Kidney glomerular epithelial cell (primary cell): ENCODE measurements around the gene KLF16.
"Not testable (repeated sequence)": the region's sequence is repeated elsewhere in the genome, so short reads cannot be mapped to it uniquely, and the experiment has no call there.

ENCODE experiments used
- DNase-seq: peaks from one replicate; lab custom pipeline; 2025; lab: John Stamatoyannopoulos, UW

Gene KLF16

DNA sequence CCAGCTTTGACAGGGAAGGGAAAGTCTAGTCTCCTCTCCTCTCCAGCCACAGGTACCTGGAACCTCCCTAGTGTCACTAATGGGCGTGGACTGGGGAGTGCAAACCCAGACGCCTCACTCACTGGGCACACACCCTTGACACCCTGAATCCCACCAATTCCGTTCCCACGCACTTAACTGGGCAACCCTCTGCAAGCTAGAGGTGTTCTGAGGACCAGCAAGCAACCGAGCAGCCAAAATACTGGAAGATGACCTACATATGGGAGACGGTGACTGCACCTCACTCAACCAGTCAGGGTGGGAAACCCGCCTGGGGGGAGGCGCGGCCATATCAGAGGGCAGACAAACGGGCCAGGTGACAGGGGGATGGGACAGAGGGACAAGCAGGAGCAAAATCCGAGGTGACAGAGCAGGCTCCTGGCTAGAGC, 20.9 kb upstream of the KLF16 start:
- no peak for DNase-seq

DNA sequence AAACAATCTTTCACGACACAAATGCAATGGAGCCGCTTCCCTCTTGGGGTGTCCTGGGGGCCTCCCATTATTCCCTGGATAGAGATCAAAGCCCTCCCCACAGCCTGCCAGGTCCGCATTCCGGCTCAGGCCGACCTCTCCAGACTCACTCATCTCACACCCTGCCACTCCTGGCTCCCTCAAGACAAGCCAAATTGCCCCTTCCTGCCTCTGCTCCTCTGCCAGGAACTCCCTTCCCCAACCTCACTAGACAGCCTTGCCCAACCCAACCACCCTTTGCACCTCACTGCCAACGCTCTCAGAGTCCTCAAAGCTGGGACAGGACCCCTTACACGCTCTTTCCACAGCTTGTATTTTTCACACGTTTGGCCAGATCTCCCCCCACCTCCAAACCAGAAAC, 20.4 kb upstream of the KLF16 start:
- no peak for DNase-seq

DNA sequence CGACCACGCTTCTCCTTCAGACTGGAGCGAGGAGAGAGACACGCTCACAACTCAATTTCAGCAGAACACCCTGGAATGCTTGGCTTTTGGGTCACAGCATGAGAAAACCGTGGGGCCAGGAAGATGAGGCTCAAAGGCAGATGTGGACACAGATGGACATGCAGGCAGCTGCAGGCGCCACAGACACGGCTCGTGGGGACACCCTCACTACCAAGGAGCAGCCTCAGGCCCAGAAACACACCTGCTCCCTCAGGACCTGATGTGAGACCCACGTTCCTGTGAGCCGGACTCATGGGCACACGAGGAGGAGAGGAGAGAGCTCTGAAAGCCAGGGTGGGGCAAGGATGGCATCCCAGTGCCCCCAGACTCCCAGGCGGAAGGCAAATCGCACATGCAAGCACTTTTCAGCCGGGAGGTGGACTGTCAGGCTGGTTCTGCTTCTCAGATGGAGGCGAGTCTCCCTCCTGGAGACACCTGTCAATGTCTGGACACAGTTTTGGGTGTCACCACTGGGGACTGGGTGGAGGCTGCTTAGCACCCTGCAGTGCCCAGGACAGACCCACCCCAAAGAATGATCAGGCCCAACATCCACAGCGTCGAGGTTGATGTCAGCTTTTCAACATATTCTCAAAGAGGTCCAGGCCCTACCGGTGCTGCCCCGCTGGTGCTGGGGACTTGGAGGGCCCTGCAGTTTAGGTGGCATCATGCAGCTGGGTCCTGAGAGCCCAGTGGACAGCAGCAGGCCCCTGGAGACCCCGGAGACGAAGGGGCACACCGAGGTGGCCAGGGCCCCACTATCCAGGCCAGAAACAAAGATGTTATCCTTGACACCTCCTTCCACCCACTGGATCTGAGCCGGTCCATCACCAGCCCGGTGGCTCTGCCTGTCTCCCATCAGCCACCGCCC, 19.7 kb upstream of the KLF16 start:
- no peak for DNase-seq

DNA sequence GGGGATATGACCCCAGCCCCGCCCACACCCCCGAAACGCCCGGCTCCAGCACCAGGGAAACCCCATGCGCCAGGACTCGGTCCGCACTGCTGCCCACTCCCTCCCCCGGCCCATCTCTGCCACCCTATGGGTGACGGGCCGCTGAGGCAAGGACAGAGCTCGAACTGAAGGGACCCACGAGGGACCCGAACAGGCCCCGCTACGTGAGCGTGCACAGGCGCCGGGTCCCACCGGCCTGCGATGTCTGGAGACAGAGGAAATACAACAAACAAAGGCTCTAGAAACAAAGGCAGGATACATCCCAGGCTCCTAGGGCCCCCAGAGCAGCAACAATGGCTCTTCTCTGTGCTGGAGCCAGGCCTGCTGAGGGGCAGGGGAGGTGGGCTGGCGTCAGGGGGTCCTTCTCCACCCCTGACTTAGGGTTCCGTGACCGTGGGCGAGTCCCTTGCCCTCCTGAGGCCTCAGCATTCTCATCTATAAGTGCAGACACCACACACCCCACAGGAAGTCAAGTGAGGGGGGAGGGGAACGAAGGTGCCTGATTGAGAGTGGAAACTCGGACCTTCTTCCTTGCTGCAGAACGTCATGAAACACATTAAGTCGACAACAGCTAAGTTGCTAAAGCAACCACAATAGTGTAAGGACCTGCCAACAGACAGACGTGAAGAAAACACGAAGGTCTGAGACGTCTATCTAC, 18.9 kb upstream of the KLF16 start:
- no peak for DNase-seq

DNA sequence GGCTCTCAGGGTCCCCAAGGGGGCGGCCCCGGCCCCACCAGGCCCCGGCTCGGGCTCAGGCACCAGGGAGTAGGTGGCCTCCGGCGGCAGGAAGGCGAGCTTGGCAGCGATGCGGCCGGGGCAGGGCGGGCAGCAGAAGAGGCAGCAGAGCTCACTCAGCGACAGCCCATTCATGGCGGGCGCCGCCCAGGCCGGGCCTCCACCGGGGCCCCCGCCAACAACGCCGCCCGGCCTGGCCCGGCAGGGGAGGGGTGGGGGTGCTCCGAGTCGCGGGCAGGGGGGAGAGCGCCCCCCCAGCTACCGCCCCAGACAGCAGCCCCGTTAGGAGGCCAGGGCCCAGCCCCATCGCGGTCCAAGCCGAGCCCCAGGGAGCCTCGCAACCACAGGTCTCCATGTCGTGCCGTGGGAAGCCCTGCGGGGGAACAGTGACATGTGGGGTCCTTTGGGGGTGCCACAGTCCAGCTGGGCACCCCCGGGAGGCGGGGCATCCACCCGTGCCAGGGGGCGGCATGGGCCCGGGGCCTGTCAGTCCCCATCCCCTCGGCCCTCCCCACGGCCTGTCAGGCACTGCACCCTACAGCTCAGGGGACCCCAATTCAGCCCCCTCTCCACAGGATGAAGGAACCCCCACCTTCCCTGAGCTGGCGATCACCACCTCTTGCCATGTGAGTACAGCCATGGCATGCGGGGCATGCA, 18.2 kb upstream of the KLF16 start:
- not testable (repeated sequence) for DNase-seq

DNA sequence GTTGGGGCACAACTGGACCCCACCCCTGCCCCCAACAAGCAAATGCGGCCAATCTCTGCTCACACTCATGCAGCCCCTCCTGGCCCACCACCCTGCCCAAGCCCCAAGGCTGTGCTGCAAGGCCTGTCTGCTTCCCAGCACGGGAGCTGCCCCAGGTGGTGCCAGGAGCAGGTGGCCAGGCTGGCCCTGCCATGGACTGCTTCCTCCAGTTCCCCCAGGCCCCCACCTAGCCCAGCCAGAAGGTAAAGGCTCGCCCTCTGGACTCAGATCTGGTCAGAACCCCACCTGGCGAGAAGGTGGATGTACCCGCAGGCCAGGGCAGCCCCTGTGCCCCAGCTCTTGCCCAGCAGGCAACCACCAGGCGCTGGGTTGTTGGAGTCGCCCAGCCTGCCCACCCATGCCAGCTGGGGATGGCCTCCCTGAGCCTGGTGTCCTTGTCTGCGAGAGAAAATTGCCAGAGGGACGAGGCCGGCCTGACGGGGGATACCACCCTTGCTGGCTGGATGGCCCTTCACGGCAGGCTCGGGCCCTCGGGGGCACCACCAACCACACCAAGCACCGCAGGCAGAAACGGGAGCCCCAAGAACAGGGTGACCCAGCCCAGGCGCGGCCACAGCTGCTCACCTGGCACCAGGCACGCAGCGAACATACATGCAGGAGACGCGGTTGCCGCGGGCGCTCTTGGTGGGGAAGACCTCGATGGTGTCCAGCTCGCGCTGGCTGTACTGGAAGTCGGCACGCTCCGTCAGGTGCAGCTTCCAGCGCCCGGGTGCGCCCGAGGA, 17.4 kb upstream of the KLF16 start:
- DNase-seq = no peak

DNA sequence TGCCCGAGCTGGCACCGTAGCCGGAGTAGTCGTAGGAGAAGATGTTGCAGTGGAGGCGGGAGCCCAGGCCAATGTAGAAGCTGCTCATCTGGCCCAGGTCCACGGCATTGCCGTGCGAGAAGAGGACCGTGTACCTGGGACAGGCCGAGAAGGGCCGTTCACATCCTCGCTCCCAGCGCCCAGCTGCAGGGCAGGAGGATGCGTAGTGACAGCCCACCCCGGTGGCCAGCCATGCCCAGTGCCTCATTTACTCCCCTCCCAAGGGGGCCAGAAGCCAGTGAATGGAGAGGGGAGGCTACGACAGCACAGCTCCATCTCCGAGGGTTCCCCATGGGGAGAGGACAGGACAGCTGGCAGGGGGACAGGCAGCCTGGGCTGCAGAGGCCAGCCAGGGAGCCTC, 16.6 kb upstream of the KLF16 start:
- DNase-seq = not testable (repeated sequence)

DNA sequence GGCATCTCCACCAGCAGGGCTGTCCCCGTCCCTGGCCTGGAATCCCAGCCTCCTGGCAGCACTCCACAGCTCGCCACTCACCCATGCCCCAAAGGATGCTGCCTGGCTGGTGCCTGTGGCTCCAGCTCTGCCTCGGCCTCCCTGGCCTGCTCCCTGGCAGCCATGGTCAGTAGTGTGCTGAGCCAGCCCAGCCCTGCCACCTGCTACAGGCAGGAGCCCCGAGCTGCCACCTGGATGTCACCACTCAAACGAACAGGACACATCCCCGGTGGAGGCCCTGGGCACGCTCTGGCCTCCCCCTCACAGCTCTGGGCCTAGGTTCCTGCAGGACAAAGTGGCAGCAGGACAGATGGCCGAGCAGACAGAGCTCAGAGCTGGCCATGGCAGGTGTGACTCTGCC, 15.2 kb upstream of the KLF16 start:
- DNase-seq = not testable (repeated sequence)

DNA sequence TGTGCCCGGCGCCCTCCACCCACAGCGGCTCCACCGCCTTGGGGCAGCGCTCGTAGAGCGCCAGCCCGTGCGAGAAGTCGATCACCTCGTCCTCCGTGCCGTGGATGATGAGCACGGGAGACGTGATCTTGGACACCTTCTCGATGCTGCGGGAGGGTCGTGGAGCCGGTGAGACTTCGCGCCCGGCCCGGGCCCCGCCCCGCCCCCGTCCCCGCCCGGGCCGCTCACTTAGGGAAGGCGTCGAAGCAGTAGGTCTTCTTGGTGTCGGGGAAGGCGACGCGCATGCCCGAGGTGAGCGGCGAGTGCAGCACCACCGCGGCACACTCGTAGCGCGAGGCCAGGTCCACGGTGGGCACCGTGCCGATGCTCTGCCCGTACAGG, 13.9 kb upstream of the KLF16 start:
- DNase-seq = not testable (repeated sequence)

DNA sequence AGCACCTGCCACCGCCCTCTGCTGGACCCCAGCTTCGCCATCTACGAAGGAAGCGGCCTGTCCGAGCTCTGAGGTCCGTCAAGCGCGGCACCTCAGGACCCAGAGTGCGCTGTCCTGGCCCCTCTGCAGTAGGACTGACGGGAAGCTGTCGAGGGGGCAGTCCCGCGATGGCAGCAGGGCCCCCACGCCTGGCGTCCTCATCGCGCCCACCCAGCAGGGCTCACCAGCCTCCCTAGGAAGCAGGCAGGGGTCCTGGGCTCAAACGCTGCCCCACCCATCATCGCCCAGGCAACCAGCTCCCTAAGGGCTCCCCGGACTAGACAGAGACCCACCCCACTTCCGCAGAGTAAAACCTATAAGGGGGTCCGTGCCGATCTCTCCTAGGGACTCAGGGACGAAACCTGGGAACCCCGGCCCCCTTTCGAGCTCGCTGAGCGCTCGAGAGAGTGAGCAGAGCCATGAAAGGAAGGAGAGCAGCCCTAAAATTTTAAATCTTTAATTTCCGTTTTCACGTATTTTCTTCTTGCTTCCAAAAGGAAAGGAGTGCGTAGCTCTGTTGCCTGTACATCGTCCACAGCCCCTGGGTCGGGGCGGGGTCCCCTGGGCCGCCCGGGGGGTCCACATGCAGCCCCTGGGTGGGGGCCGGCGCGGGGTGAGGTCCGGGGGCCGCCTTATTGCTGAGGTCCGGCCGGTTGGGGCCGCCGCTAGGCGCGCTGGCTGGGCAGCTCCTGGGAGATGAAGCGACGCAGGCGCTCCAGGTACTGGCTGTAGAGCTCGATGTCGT, 13.3 kb upstream of the KLF16 start:
- DNase-seq = not testable (repeated sequence)

DNA sequence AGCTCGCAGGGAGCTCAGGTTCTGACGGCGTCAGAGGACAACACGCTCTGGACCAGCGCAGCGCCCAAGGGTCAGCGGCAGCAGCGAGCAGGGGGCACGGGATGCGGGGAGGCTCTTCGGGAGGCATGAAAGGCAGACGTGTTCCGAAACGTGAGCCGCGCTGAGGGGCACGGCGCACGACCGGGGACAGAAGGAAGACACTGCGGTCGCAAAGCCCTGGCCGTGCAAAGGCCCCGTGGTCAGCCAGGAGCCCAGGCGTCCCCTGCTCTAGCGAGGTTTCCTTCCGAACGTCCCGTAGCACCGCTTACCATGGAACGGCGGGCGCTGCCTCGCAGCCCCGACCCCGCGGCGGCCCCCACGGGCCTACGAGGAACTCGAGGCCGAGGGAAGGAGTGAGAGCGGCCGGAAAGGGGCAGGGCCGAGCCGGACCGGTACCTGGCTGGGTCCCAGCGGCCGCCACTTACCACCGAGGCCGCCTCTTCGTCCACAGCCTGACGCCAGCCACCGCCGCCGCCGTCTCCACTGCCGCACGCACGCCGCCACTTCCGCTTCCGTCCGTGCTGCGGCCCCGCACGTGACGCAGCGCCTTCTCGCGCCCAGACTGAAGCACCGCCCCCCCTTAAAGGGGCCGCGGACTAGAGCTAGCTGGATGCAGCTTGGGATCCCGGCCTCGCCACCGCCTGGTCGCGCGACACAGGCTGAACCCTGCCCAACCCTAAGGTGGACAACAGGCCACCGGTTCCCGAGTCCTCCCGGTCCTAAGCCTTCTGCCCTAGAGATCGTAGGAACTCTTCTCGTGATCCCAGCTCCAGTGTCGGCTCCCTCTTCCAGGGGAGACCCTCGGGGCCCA, 12.5 kb upstream of the KLF16 start:
- DNase-seq = peak; percentile 75

DNA sequence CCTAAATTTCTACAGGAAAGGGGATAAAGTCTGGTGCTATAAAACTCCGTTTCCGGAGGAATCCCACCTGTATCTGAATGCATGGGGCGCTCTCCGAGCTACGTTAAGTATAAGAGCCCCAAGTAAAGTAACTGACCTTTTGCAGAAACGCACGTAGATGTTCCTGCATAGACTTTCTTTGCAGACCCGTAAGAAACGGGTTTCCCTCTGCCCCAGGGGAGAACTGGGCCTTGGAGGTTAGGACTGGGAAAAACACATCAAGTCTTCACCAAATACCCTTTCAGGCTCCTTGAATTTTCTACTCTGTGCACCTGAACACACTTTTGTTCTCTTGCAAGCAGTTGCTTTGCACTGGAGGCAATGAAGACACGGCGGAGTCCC, 11.9 kb upstream of the KLF16 start:
- DNase-seq = not testable (repeated sequence)

DNA sequence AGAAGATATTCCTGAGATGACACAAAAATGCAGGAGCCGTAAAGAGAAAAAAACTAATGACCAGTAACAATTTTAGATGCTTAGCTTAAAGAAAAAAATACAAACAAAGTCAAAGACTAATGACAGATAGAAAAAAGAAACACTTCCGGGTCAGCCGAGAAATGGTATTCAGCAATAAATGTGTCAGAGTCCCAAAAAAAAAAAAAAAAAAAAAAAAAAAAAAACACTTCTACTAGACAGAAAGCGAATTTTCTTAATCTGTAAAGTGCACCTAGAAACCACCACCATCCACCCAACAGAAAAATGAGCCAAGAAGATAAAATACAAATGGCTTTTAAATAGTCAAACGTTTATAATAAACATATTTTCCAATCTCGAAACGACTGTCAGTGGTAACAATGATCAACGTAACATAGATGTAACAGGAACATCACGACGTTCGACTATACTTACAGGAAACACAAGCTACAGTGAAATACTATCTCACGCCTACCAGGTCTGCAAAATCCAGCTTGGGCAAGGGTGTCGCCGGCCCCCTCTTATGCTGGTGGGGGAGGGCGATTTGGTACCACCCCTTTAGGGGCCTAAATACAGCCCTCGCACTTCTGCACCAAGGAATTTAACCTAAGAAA, 11.3 kb upstream of the KLF16 start:
- peak; percentile 17 for DNase-seq

DNA sequence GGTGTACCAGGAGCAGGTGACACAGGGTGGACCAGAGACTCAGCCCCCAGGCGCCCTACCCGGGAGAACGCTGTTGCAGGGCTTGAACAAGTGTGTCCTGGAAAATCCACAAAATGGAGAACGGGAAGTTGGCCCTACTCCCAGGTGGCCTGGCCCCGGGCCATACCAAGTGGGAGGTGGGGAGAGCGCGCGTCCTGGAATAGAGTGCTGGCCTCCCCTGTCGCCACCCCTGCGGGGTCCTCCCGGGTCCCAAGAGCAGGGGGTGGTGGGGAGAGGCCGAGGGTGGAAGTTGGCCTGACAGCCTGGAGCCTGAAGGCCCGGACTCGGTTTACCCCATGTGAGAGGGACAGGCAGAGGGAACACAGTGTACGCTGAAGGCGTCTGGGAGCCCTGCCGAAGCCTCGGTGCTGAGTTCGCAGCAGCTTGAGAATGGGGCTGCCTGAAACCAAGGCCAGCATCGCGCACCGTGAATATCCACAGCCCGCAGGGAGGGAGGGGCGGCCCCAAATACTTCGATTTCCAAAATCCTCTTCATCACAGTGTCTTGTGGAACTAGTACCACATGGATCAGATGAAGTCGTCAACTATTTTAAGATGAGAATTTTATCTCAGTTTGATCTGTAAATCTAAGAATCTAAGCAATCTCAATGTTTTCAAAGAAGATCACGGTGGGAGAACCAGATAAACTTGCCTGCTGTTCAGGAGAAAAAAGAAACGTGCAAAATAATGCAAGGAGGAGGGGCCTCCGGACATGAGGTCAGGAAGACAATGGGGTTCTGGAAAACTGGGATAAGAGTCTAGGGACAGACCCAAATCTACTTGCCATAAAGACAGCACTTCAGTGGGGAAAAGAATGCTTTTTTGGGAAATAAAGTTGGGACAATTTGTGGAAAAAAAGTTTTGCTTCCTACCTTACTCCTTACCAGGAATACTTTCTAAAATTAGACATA, 10.4 kb upstream of the KLF16 start:
- DNase-seq = no peak

DNA sequence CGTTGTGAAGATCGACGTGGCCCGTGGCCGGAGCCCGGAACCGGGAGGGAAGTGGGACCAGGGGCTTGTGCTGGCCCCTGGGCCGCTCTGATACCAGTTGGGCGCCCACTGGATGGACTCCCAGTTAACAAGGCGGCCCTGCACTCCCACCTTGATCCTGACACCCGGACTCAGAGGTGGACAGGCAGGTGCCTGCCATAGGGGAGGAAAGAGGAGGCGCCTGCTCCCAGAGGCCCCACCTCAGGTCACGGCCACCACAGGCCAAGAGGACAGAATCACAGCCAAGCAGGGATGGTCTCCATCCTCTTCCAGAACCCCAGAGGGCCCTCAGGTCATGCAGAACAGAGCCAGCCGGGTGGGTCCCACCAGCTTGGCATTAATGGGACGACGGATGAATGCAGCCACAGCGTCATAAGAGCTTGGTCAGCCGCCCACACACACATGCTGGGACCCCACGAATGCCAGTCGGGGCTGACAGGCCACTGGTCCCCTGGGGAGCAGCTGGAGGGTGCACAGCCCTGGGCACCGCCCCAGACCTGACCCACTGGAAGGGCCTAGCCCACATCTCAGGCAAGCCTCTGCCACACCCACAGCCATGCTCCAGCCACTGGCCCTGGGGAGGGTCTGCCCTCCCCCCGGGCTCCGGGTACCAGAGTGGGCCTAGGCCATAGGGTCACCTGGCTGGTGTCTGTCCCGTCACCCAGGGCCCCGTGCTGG, 9.6 kb upstream of the KLF16 start:
- no peak for DNase-seq

DNA sequence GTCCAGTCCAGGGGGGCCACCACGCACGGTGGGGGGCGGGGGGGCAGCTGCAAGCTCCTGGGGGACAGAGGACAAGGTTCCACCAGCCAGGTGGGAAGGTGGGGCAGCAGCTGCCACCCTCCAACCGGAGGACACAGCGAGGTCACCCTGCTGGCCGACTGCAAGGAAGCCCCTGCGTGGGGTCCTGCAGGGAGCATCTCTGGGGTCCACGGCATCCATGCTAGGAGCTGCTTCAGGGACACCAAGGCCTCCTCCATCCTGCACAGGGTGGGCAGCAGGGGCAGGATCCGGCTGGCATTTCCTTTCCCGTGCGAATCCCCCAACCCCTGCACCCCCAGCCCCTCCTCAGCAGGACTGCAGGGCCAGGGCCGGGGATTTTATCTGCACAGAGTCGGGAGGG, 8.3 kb upstream of the KLF16 start:
- DNase-seq = no peak

DNA sequence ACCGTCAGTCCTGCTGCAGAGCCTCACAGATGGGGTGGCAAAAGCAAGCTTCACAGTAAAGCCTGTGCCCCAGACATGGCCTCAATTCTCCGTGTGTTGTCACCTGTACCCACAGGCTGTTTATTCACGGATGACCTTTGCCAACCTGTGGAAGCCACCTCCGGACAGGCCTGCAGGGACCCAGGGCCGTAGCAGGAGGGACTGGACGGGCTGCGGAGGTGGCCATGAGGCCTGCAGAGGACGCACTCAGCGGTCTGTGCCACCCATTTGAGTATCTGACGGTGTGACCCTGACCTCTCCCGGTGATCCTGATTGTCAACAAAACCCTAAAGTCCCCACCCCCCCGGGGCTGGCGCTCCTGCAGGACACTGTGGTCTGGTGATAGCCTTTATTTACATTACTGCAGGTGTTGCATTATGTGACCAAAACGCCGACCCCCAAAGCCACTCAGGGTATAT, 7.8 kb upstream of the KLF16 start:
- no peak for DNase-seq

DNA sequence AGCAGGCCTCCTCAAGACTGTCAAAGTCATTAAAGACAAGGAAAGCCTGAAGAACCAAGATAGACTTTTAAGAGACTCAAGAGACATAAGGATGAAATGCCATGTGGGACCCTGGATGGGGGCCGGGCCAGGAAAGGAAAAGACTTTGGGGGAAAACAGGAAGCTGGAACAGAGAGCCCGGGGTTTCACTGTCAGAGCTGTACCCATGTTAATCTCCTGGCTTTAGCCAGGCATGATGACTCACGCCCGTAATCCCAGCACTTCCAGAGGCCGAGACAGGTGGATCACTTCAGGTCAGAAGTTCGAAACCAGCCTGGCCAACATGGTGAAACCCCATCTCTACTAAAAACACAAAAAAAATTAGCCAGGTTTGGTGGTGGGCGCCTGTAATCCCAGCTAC, 5.6 kb upstream of the KLF16 start:
- no peak for DNase-seq
